CD4-positive, alpha-beta T cell treated with Interleukin-2 at 100 ng/mL for 4 hours (primary cell): Measurements from ENCODE around the gene C16orf82.
"Not testable (repeated sequence)": the region's sequence is repeated elsewhere in the genome, so short reads cannot be mapped to it uniquely, and the experiment has no call there.

Experiments
- DNase-seq: peaks from one replicate; pipeline ENCODE4 v3.0.0-alpha.2; 2020; ENCODE audit warnings: low spot score

C16orf82 gene

GRCh38 chr16:27066668-27067537 is at the start of gene C16orf82:
TSS of gene C16orf82 (plus strand) at chr16:27066927.
- DNase-seq, result no peak

- no peak for DNase-seq
Measured at GRCh38 chr16:27020031-27020430, 46.7 kb upstream of the C16orf82 start.

DNA sequence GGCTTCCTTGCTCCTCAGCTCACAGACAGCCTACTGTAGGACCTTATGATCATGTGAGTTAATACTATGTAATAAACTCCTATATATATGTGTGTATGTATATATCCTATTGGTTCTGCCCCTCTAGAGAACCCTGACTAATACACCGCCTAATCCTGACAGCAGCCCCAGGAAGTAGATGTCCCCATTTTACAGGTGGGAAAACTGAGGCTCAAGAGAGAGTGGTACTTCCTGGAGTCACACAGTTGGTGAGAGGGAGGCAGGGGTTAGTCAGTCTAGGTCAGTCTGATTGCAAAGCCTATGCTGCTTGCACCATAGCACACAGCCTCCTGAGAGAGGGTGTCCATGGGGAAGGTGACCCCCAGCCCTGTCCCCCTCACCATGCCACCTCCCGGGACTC is 42.7 kb upstream of the C16orf82 start:
- no peak for DNase-seq

DNA sequence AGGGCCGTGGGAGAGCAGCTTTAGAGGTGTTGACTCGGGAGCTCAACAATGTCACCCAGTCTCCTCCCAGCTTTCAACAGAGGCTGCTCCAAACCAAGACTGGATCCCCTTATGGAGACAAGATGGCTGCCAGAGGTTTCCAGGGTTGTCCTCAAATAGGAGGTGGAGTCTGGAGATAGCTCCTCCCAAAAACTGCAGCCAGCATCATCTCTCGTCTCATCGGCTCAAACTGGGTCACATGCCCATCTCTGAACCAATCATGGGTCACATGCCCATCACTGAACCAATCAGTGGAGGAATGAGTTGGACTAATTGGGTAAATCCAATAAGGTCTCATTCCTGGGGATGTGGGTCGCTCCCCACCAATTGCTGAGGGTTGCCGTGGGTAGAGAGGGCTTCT is 41.1 kb upstream of the C16orf82 start:
- DNase-seq, result no peak

- DNase-seq, result no peak
Measured at GRCh38 chr16:27027971-27028370, 38.8 kb upstream of the C16orf82 start.

GRCh38 chr16:27028591-27029110 is 38.1 kb upstream of the C16orf82 start:
- no peak for DNase-seq

GRCh38 chr16:27029525-27029924 is 37.2 kb upstream of the C16orf82 start:
- DNase-seq, result no peak

- no peak for DNase-seq
Measured at GRCh38 chr16:27033281-27033979, 33.3 kb upstream of the C16orf82 start.

DNA sequence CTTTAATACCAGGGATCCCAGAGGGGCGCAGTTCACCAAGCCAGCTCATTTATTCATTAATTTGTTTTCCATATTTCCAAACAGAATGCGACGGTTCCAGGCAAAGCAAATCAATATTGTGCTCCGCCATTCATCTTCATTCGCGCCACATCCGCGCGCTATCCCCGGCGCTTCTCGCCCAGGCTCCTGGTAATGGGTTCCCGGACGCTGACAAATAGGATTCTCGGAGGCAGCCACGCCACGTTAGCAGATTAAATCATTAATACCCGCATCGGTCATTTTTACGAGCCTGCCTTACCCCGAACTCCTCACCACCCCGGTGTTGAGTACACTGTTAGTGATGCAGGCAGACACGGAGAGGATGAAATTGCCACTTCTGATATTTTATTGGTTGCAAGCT is 26.0 kb upstream of the C16orf82 start:
- no peak for DNase-seq

GRCh38 chr16:27046958-27047518 is 19.7 kb upstream of the C16orf82 start:
- DNase-seq, result no peak

DNA sequence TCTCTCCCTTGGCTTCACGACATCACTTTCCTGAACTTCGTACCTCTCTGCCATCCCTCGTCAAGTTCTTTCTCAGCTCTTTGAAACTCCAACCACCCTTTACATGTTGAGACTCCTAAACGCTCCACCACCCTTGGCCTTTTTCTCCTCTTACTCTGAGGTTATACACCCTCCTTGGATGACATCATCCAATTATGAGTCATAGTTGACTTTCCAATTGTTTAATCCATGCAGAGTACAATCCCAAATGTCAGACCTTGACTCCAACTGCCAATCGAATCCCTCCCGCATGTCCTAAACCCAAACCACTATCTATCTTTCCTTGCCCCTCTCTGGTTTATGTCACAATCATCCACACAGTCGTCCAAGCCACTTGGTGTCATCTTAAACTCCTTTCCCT is 18.4 kb upstream of the C16orf82 start:
- no peak for DNase-seq

- no peak for DNase-seq
Measured at GRCh38 chr16:27049117-27049516, 17.6 kb upstream of the C16orf82 start.

DNA sequence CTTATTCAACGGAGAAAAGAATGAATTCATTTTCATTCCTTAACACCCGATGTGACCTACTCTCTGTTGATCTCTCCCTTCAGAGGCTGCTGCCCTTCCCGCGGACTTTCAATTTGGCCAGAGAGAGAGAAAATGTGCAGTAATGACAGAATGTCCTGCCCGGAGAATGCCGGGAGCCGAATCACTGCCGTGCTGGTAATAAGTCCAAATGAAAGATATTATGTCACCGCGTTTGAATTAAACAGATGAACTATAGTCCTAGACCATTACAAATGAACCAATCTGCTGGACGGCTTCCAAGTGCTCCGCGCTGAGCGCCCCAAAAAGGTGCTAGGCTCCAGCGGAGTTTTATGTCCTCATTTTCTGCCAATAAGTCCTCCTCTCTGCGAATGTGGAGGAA is 14.7 kb upstream of the C16orf82 start:
- DNase-seq, result no peak

GRCh38 chr16:27053996-27054395 is 12.7 kb upstream of the C16orf82 start:
- no peak for DNase-seq

- DNase-seq, result no peak
Measured at GRCh38 chr16:27058299-27058698, 8.4 kb upstream of the C16orf82 start.

GRCh38 chr16:27070776-27071175 is 4.0 kb downstream of the C16orf82 start:
- no peak for DNase-seq

DNA sequence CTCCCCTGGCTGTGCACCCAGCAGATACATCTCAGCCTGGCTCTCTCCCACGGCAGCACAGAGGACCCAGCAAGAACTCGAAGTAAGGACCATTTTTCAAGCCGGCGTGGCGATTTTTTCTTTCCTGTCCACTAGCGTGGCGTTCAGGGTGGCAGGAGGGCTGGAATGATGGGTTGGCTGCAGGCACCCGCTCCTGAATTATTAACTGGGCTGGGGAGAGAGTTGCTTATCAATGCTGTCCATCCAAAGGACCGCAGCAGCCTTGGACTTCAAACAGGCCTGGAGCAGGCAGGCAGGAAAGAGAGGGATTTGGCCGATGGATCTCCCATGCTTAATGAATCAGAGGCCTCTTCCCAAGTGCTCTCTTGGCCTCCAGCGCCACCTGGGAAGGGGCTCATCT is 7.0 kb downstream of the C16orf82 start:
- DNase-seq, result no peak

DNA sequence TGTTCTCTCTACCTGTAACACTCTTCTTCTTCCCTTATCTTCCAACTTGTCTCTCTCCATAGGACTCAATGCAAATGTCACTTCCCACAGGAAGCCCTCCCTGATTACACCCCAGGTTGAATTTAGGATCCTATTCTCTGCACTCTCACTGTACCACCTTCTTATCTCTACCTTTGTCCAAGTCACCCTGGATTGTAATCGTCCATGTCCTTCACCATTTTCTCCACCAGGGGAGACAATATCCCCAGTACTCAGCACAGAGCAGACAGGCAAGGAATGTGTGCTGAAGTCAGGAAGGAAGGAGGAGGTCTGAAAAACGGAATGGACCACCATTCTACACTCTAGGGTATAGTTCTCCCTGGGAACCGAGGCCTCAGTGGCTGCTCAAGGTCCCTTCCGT is 14.2 kb downstream of the C16orf82 start:
- DNase-seq, result no peak

DNA sequence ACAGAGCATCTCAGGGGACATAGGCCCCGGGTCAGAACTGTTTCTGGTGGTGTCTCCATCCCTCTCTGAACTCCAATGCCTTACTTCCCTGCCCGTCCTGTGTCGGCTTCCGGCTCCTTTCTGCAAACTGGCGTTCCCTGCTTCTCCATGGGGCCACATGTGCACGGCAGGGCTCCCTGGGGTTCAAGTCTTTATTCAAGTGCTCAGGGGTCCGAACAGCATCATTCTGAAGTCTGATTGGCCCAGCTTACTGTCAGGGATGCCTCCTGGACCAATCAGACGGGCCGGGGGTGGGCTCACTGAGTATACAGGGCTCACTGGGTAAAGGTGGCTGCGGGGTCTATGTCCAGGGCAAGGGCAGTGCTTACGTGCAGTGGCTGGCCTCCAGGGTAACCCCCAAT is 17.1 kb downstream of the C16orf82 start:
- no peak for DNase-seq

- DNase-seq, result no peak
Measured at GRCh38 chr16:27084307-27085028, 17.7 kb downstream of the C16orf82 start.

DNA sequence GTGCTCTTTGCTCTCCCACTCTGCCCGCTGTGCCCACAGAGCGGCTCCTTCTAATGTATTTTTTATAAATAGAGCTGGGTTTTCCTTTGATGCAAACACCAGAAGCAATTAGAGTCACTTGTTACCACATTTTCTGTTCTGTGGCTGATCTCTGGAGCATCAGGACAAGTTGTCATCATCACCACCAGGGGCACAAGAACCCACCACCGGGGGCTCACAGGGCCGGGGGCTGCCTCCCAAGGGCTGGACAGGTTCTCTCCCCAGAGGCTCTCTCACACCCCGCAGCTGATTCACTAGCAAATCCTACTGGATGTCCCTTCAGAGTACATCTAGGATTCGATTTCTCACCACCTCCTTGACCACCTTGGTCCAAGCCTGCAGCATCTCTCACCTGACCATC is 18.5 kb downstream of the C16orf82 start:
- DNase-seq, result no peak

DNA sequence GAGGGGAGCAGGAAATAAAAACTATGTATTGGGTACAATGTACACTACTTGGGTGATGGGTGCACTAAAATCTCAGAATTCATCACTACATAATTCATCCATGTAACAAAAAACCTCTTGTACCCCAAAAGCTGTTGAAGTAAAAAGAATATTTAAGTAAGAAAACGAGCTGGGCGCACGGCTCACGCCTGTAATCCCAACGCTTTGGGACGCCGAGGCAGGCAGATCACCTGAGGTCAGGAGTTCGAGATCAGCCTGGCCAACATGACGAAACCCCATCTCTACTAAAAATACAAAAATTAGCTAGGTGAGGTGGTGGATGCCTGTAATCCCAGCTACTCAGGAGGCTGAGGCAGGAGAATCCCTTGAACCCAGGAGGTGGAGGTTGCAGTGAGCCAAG is 19.3 kb downstream of the C16orf82 start:
- not testable (repeated sequence) for DNase-seq
